H1 (cell line): ENCODE measurements around the gene CNKSR2. TPM values are rescaled to one million over a fixed set of nuclear protein-coding genes. Genes with fewer than 3 reads are reported as not detected.

Experiments used
- CTCF ChIA-PET: fragments of 300-600 bp; sonication (Branson Sonifier 250); formaldehyde crosslinking; loops from one replicate; lab custom pipeline; 2021; ENCODE audit not compliant: partially characterized antibody; lab: Charles Lee
- POLR2A ChIA-PET: fragments of 300-600 bp; sonication (Branson Sonifier 250); formaldehyde crosslinking; loops from one replicate; lab custom pipeline; 2021; ENCODE audit warnings: inconsistent platforms; ENCODE audit not compliant: partially characterized antibody; lab: Charles Lee
- DNase-seq, 2 experiments: peaks; one replicate each; pipeline versions ENCODE4 v3.0.0 to v3.0.0-alpha.2; 2010 to 2022; ENCODE audit warnings: low spot score in 2 of 2, low read depth in 1 of 2, mixed read lengths in 1 of 2
- FAIRE-seq: peaks from 2 replicates; lab custom pipeline; 2011; peaks lifted over from hg19 to GRCh38; lab: Jason Lieb, UNC
- H2AFZ ChIP-seq: 2 replicates; pipeline ENCODE4 v1.8.1; 2012; ENCODE audit warnings: low read length, inconsistent platforms
- H2AK5ac ChIP-seq: 2 replicates; pipeline ENCODE4 v1.6.1; 2013; ENCODE audit warnings: low read depth, low read length
- H2BK120ac ChIP-seq: replicated peaks from 2 replicates; pipeline ENCODE3; 2013; ENCODE audit warnings: low read depth, low read length, inconsistent platforms
- H2BK12ac ChIP-seq: 2 replicates; pipeline ENCODE4 v1.6.1; 2013; ENCODE audit warnings: low read depth, low read length
- H2BK15ac ChIP-seq: 2 replicates; pipeline ENCODE4 v1.6.1; 2013; ENCODE audit warnings: low read length
- H2BK20ac ChIP-seq: 2 replicates; pipeline ENCODE4 v1.6.1; 2013; ENCODE audit warnings: low read length
- H2BK5ac ChIP-seq: 2 replicates; pipeline ENCODE4 v1.6.1; 2013; ENCODE audit warnings: low read depth, low read length
- H3K14ac ChIP-seq: 2 replicates; pipeline ENCODE4 v1.6.1; 2013; ENCODE audit warnings: inconsistent platforms; ENCODE audit not compliant: insufficient read length
- H3K18ac ChIP-seq: 2 replicates; pipeline ENCODE4 v1.6.1; 2013; ENCODE audit warnings: low read length; ENCODE audit errors: extremely low read depth
- H3K23ac ChIP-seq: 2 replicates; pipeline ENCODE4 v1.6.1; 2013; ENCODE audit warnings: inconsistent platforms; ENCODE audit not compliant: insufficient read length
- H3K23me2 ChIP-seq: 2 replicates; pipeline ENCODE4 v1.6.1; 2013; ENCODE audit warnings: low read depth, low read length
- H3K27ac ChIP-seq: 2 replicates; pipeline ENCODE4 v1.6.1; 2011; ENCODE audit warnings: low read depth, low read length, inconsistent platforms
- H3K27me3 ChIP-seq, 4 experiments: replicated peaks in 1 of 4; 1 replicate in 1 of 4; 2 replicates in 3 of 4; pipeline versions ENCODE4 v1.6.1 to v1.8.1; 2011 to 2013; ENCODE audit warnings: low read length in 3 of 4, mild to moderate bottlenecking in 3 of 4, inconsistent platforms in 2 of 4, mixed read lengths in 2 of 4, moderate library complexity in 1 of 4; ENCODE audit not compliant: control insufficient read depth in 3 of 4, insufficient read depth in 3 of 4; ENCODE audit errors: extremely low read depth in 1 of 4
- H3K36me3 ChIP-seq, 4 experiments: 2 replicates each; pipeline versions ENCODE4 v1.6.1 to v1.8.1; 2011 to 2013; ENCODE audit warnings: mild to moderate bottlenecking in 4 of 4, low read length in 3 of 4, moderate library complexity in 2 of 4, control low read depth in 1 of 4, inconsistent platforms in 1 of 4; ENCODE audit not compliant: insufficient read depth in 4 of 4, control insufficient read depth in 2 of 4
- H3K4ac ChIP-seq: replicated peaks from 2 replicates; pipeline ENCODE3; 2013; ENCODE audit warnings: low read length, low read depth, mixed read lengths, inconsistent platforms; ENCODE audit not compliant: insufficient read length
- H3K4me1 ChIP-seq, 4 experiments: replicated peaks in 1 of 4; 1 replicate in 1 of 4; 2 replicates in 3 of 4; pipeline versions ENCODE4 v1.6.1 to v1.8.1; 2011 to 2013; ENCODE audit warnings: low read length in 3 of 4, inconsistent platforms in 2 of 4, mixed read lengths in 1 of 4; ENCODE audit not compliant: insufficient read depth in 4 of 4, control insufficient read depth in 3 of 4
- H3K4me2 ChIP-seq, 2 experiments: 2 replicates each; pipeline versions ENCODE4 v1.6.1 to v1.8.1; 2011 to 2013; ENCODE audit warnings: low read depth in 2 of 2, low read length in 2 of 2, control low read depth in 1 of 2, inconsistent platforms in 1 of 2, mild to moderate bottlenecking in 1 of 2; ENCODE audit not compliant: insufficient read depth in 1 of 2
- H3K4me3 ChIP-seq, 4 experiments: fragments of 200-600, 300-600 bp in 1 of 4; sonication (generic), shearing (Covaris generic), sonication (Bioruptor Twin) in 1 of 4; 2 replicates each; pipeline versions ENCODE4 v1.5.1 to v1.8.1; 2011 to 2016; ENCODE audit warnings: low read length in 4 of 4, low read depth in 3 of 4, control low read depth in 2 of 4, inconsistent platforms in 2 of 4, mild to moderate bottlenecking in 2 of 4, mixed read lengths in 1 of 4, moderate library complexity in 1 of 4; ENCODE audit not compliant: insufficient read depth in 2 of 4; ENCODE audit errors: extremely low read depth in 1 of 4
- H3K56ac ChIP-seq: replicated peaks from 2 replicates; pipeline ENCODE3; 2013; ENCODE audit warnings: low read depth, mild to moderate bottlenecking, mixed read lengths, low read length, inconsistent platforms; ENCODE audit not compliant: insufficient read length
- H3K79me1 ChIP-seq: 2 replicates; pipeline ENCODE4 v1.6.1; 2013; ENCODE audit warnings: low read depth, low read length, control low read depth
- H3K79me2 ChIP-seq, 2 experiments: 2 replicates each; pipeline versions ENCODE4 v1.6.1 to v1.8.1; 2012 to 2013; ENCODE audit warnings: low read length in 2 of 2, mild to moderate bottlenecking in 2 of 2, inconsistent platforms in 1 of 2; ENCODE audit not compliant: insufficient read depth in 2 of 2, control insufficient read depth in 1 of 2
- H3K9ac ChIP-seq, 4 experiments: replicated peaks in 1 of 4; 1 replicate in 1 of 4; 2 replicates in 3 of 4; pipeline versions ENCODE4 v1.6.1 to v1.8.1; 2011 to 2013; ENCODE audit warnings: low read depth in 3 of 4, low read length in 3 of 4, control low read depth in 2 of 4, mild to moderate bottlenecking in 2 of 4, moderate library complexity in 2 of 4, inconsistent platforms in 1 of 4; ENCODE audit errors: extremely low read depth in 1 of 4
- H3K9me3 ChIP-seq, 2 experiments: 2 replicates each; pipeline versions ENCODE4 v1.6.1 to v1.8.1; 2012 to 2013; ENCODE audit warnings: mild to moderate bottlenecking in 2 of 2, moderate library complexity in 2 of 2, control low read depth in 1 of 2, inconsistent platforms in 1 of 2, low read depth in 1 of 2, low read length in 1 of 2, mixed read lengths in 1 of 2; ENCODE audit not compliant: insufficient read depth in 2 of 2
- H4K20me1 ChIP-seq, 2 experiments: replicated peaks in 1 of 2; 2 replicates each; pipeline versions ENCODE3 to v1.8.1; 2011 to 2013; ENCODE audit warnings: inconsistent platforms in 2 of 2, low read length in 2 of 2, mild to moderate bottlenecking in 1 of 2; ENCODE audit not compliant: insufficient read depth in 2 of 2, control insufficient read depth in 1 of 2
- H4K5ac ChIP-seq: 2 replicates; pipeline ENCODE4 v1.6.1; 2013; ENCODE audit warnings: low read length, low read depth, mixed read lengths, inconsistent platforms; ENCODE audit not compliant: insufficient read length
- H4K8ac ChIP-seq: 2 replicates; pipeline ENCODE4 v1.8.0; 2013; ENCODE audit warnings: mild to moderate bottlenecking, moderate library complexity, low read length, inconsistent platforms; ENCODE audit not compliant: insufficient read depth; ENCODE audit errors: extremely low read depth
- H4K91ac ChIP-seq: replicated peaks from 2 replicates; pipeline ENCODE3; 2013; ENCODE audit warnings: low read length, mixed read lengths, inconsistent platforms; ENCODE audit not compliant: insufficient read length
- SIN3A ChIP-seq, 2 experiments: IDR thresholded peaks in 1 of 2; conservative IDR thresholded peaks in 1 of 2; 2 replicates each; pipeline ENCODE4 v1.6.1; 2011 to 2012; ENCODE audit warnings: low read length in 2 of 2, improper control_type of control experiment in 1 of 2, low read depth in 1 of 2, mild to moderate bottlenecking in 1 of 2
- polyA plus RNA-seq, 7 experiments: library from polyadenylated mRNA; depleted of rRNA in 3 of 7; stranded (reverse) in 5 of 7; unstranded in 2 of 7; fragments of >200 nt in 5 of 7; fragments of 200-250 nt in 2 of 7; gene quantifications; 1 replicate in 5 of 7; 2 replicates in 1 of 7; 4 replicates in 1 of 7; pipeline versions ENCODE4 v1.2.1 to v1.2.3, GENCODE V29; 2011 to 2013; ENCODE audit warnings: missing spikeins in 2 of 7, mixed read lengths in 2 of 7
- total RNA-seq: library from RNA; stranded (reverse); fragmentation: NEBNext Ultra II Directional; extraction: Animal tissue kit (Norgen Biotek cat#: 25700); gene quantifications from 2 replicates; pipeline ENCODE4 v1.2.1, GENCODE V29; 2021

The CNKSR2 gene
- total and polyA plus RNA-seq, 2 of the 8 experiments (the other 6 are each of a cell fraction or from before 2014, with no cell fraction given) = 5.5 to 16.3 TPM

- POLR2A ChIA-PET = no interaction called here
- no peak overlapping the region for H3K18ac ChIP-seq
- no peak overlapping the region for H3K14ac ChIP-seq
- no peaks in the 10 kb centered on the region for H3K23me2 ChIP-seq
- no peak overlapping the region for H4K5ac ChIP-seq
- no peak overlapping the region for H3K4ac ChIP-seq
- no peak overlapping the region for H2BK15ac ChIP-seq
- FAIRE-seq (no peak), DNase-seq (no peak)
- no peak overlapping the region for H3K4me3 ChIP-seq
- H4K91ac ChIP-seq = no peak overlapping the region
- no peaks in the 10 kb centered on the region for H3K4me1 ChIP-seq
- no peaks in the 10 kb centered on the region for H3K79me1 ChIP-seq
- no peak overlapping the region for H2AFZ ChIP-seq
- H2BK12ac ChIP-seq = no peak overlapping the region
- H3K79me2 ChIP-seq = no peaks in the 10 kb centered on the region
- no peaks in the 10 kb centered on the region for H3K36me3 ChIP-seq
- no peaks in the 10 kb centered on the region for H3K27me3 ChIP-seq
- no peak overlapping the region for H2AK5ac ChIP-seq
- H2BK20ac ChIP-seq = no peak overlapping the region
- H3K4me2 ChIP-seq = no peak overlapping the region
- no peak overlapping the region for H2BK120ac ChIP-seq
- no peaks in the 10 kb centered on the region for H4K20me1 ChIP-seq
- TF ChIP-seq SIN3A (conservative IDR thresholded peaks at IDR 0.05 in 1 of 2, IDR thresholded peaks at IDR 0.05 in 1 of 2; ENCODE audit: low read depth in 1 of 2, low read length in 2 of 2) = no peak
- H3K27ac ChIP-seq = no peak overlapping the region
- no peak overlapping the region for H3K56ac ChIP-seq
- no peak overlapping the region for H3K9ac ChIP-seq
- no peak overlapping the region for H4K8ac ChIP-seq
- H2BK5ac ChIP-seq = no peak overlapping the region
- CTCF ChIA-PET = no interaction called here
- H3K9me3 ChIP-seq = no peaks in the 10 kb centered on the region
- H3K23ac ChIP-seq = no peak overlapping the region
These were observed 135.7 kb downstream of the CNKSR2 start for GRCh38 chrX:21509912-21510311.
